Prostate gland (tissue), 2 donors: ENCODE measurements around the gene CEP131. TPM values are rescaled to one million over a fixed set of nuclear protein-coding genes. Genes with fewer than 3 reads are reported as not detected.

Source experiments
- DNase-seq: peaks from one replicate; pipeline ENCODE4 v3.0.0-alpha.2; 2019; ENCODE audit warnings: low spot score
- H3K27ac ChIP-seq, 2 donors: fragments of 200-600 bp; sonication (generic); 2 replicates each; pipeline ENCODE4 v1.5.1; 2017 to 2019
- H3K27me3 ChIP-seq: fragments of 200-600 bp; sonication (generic); replicated peaks from 2 replicates; pipeline ENCODE4 v1.5.1; 2019; ENCODE audit not compliant: insufficient read depth
- H3K36me3 ChIP-seq, 2 donors: fragments of 200-600 bp; sonication (generic); 1 replicate in 1 of 2; 2 replicates in 1 of 2; pipeline versions ENCODE4 v1.5.1 to v1.8.1; 2017 to 2019
- H3K4me1 ChIP-seq: fragments of 200-600 bp; sonication (generic); replicated peaks from 2 replicates; pipeline ENCODE4 v1.5.1; 2019
- H3K4me3 ChIP-seq, 2 donors: fragments of 200-600 bp; sonication (generic); 2 replicates each; pipeline ENCODE4 v1.5.1; 2017 to 2019
- H3K9me3 ChIP-seq: fragments of 200-600 bp; sonication (generic); 2 replicates; pipeline ENCODE4 v1.5.1; 2017
- CTCF ChIP-seq, 4 experiments: fragments of 200-600 bp in 2 of 4; fragments of 450-650 bp in 2 of 4; sonication (generic) in 2 of 4; IDR thresholded peaks; 1 replicate in 3 of 4; 2 replicates in 1 of 4; pipeline ENCODE4 v1.5.1; 2016 to 2019; ENCODE audit warnings: antibody characterized with exemption in 4 of 4, mild to moderate bottlenecking in 2 of 4, moderate library complexity in 2 of 4
- POLR2A ChIP-seq: fragments of 450-650 bp; IDR thresholded peaks from one replicate; pipeline ENCODE4 v1.6.1; 2016; ENCODE audit warnings: antibody characterized with exemption, mild to moderate bottlenecking
- POLR2AphosphoS5 ChIP-seq: sonication (generic); formaldehyde crosslinking; IDR thresholded peaks from one replicate; pipeline ENCODE4 v1.6.1; 2017; ENCODE audit warnings: antibody characterized with exemption
- WGBS: methylation state at CpG from one replicate; pipeline ENCODE4 v1.1.5; 2018; 5-methylcytosine and 5-hydroxymethylcytosine counted together
- intact Hi-C: fragments of 100-400 bp; cut with DNase I; formaldehyde crosslinking; loops from one replicate; pipeline ENCODE4 v1.14.2; 2022
- total RNA-seq, 2 donors: library from RNA; depleted of rRNA; stranded (reverse); fragments of >200 nt; gene quantifications; one replicate each; pipeline ENCODE4 v1.1.0, GENCODE V29; 2016

Gene CEP131
- total RNA-seq, 2 donors from 2014 or later, result 7.1 to 24.0 TPM

- no peaks in the 10 kb centered on the region for H3K9me3 ChIP-seq
- H3K27me3 ChIP-seq, result no peaks in the 10 kb centered on the region
- no peak overlapping the region for H3K27ac ChIP-seq
- peaks cover 0 to 3% of the 10 kb centered on the region in 2 donors for H3K36me3 ChIP-seq
- no peak for DNase-seq
- WGBS, result 92% methylated on average over 28 of the region's 31 CpGs
- peaks cover 4% of the 10 kb centered on the region for H3K4me1 ChIP-seq
- H3K4me3 ChIP-seq, result no peak overlapping the region
- no peak for TF ChIP-seq CTCF (IDR thresholded peaks at IDR 0.05)
- intact Hi-C loops, result loop anchor here (5.0 kb wide), 2 partner anchors 42 to 352 kb away; no protein-coding TSS in a partner anchor
Observed at GRCh38 chr17:81250286-81251093, 27.7 kb upstream of the CEP131 start.

- no peak overlapping the region for H3K4me3 ChIP-seq
- no peak overlapping the region for H3K27ac ChIP-seq
- no peaks in the 10 kb centered on the region for H3K9me3 ChIP-seq
- H3K4me1 ChIP-seq, result no peaks in the 10 kb centered on the region
- H3K27me3 ChIP-seq, result no peaks in the 10 kb centered on the region
- intact Hi-C loops, result loop anchor here (5.0 to 10.0 kb wide), 3 partner anchors 43 to 353 kb away; partner anchors contain the start of gene CHMP6
- H3K36me3 ChIP-seq, result peaks cover 0 to 3% of the 10 kb centered on the region in 2 donors
- TF ChIP-seq POLR2AphosphoS5, result no peak
- TF ChIP-seq CTCF (IDR thresholded peaks at IDR 0.05), result no peak
- TF ChIP-seq POLR2A, result no peak
- DNase-seq, result no peak
- 96% methylated on average over 15 of the region's 15 CpGs for WGBS
Observed at GRCh38 chr17:81249223-81250040, 26.7 kb upstream of the CEP131 start.

GRCh38 chr17:81248649-81249048 is 25.9 kb upstream of the CEP131 start:
- peaks cover 0 to 3% of the 10 kb centered on the region in 2 donors for H3K36me3 ChIP-seq

GRCh38 chr17:81247339-81247990 is 24.7 kb upstream of the CEP131 start:
- 88% methylated on average over 15 of the region's 15 CpGs for WGBS
- Histone ChIP-seq H3K27ac (no peak overlapping the region), H3K4me1 (no peaks in the 10 kb centered on the region), H3K9me3 (no peaks in the 10 kb centered on the region), H3K4me3 (no peak overlapping the region), H3K27me3 (no peaks in the 10 kb centered on the region), H3K36me3 (peaks cover 0 to 3% of the 10 kb centered on the region in 2 donors)
- intact Hi-C loops, result loop anchor here (10.0 kb wide), 1 partner anchor 253 kb away; the partner anchor contains the start of gene CHMP6
- no peak for DNase-seq
- TF ChIP-seq POLR2AphosphoS5 (no peak), POLR2A (no peak), CTCF (IDR thresholded peaks at IDR 0.05) (no peak)

More at GRCh38 chr17:81248649-81249048, 25.9 kb upstream of the CEP131 start:
- no peak for DNase-seq
- no peaks in the 10 kb centered on the region for H3K4me1 ChIP-seq
- TF ChIP-seq POLR2AphosphoS5, result no peak
- TF ChIP-seq CTCF (IDR thresholded peaks at IDR 0.05), result no peak
- TF ChIP-seq POLR2A, result no peak
- H3K27ac ChIP-seq, result no peak overlapping the region
- no peaks in the 10 kb centered on the region for H3K9me3 ChIP-seq
- 72% methylated on average over 10 of the region's 16 CpGs for WGBS
- no peaks in the 10 kb centered on the region for H3K27me3 ChIP-seq
- intact Hi-C loops, result loop anchor here (10.0 kb wide), 1 partner anchor 254 kb away; the partner anchor contains the start of gene CHMP6
- no peak overlapping the region for H3K4me3 ChIP-seq
